HEK293 (cell line): ENCODE data around the gene MEMO1.

Experiments used
- CTCF ChIA-PET: fragments of 350-600 bp; formaldehyde crosslinking; extraction: SDS; loops from one replicate; lab custom pipeline; 2021; ENCODE audit warnings: antibody characterized with exemption; lab: Yijun Ruan, JAX
- POLR2A ChIA-PET: fragments of 300-600 bp; formaldehyde crosslinking; extraction: SDS; loops from one replicate; lab custom pipeline; 2020; ENCODE audit warnings: antibody characterized with exemption, inconsistent platforms; lab: Yijun Ruan, JAX
- H3K27ac ChIP-seq: fragments of 200-500 bp; sonication (Bioruptor generic); 2 replicates; pipeline ENCODE4 v1.5.1; 2014; ENCODE audit warnings: low read depth, low read length, control low read depth, inconsistent platforms; ENCODE audit errors: extremely low read depth
- H3K36me3 ChIP-seq, 2 experiments: fragments of 200-500 bp in 1 of 2; sonication (Bioruptor generic) in 1 of 2; 1 replicate in 1 of 2; 2 replicates in 1 of 2; pipeline ENCODE4 v1.5.1; 2014 to 2017; ENCODE audit warnings: inconsistent platforms in 2 of 2, low read length in 2 of 2; ENCODE audit not compliant: control insufficient read depth in 2 of 2, insufficient read depth in 1 of 2
- H3K4me1 ChIP-seq: fragments of 200-500 bp; sonication (Bioruptor generic); 2 replicates; pipeline ENCODE4 v1.5.1; 2014; ENCODE audit warnings: mild to moderate bottlenecking, low read length, inconsistent platforms; ENCODE audit not compliant: control insufficient read depth, insufficient read depth
- H3K4me3 ChIP-seq: 2 replicates; pipeline ENCODE4 v1.5.1; 2011; ENCODE audit warnings: low read depth, mild to moderate bottlenecking, control low read depth, low read length, moderate library complexity
- H3K9me3 ChIP-seq: fragments of 200-500 bp; sonication (Bioruptor generic); 2 replicates; pipeline ENCODE4 v1.5.1; 2014; ENCODE audit warnings: low read depth, low read length, inconsistent platforms; ENCODE audit not compliant: control insufficient read depth, insufficient read depth
- ATF2 ChIP-seq: fragments of 450-650 bp; formaldehyde crosslinking; IDR thresholded peaks from 2 replicates; pipeline ENCODE4 v1.5.1; 2016; ENCODE audit warnings: missing biosample characterization, missing genetic modification characterization, low read depth
- GLIS1 ChIP-seq: fragments of 450-650 bp; formaldehyde crosslinking; IDR thresholded peaks from 2 replicates; pipeline ENCODE4 v1.5.1; 2016; ENCODE audit warnings: missing biosample characterization, missing genetic modification characterization
- KLF1 ChIP-seq: fragments of 450-650 bp; formaldehyde crosslinking; IDR thresholded peaks from 2 replicates; pipeline ENCODE4 v1.5.1; 2016; ENCODE audit warnings: missing biosample characterization, missing genetic modification characterization
- SP3 ChIP-seq: fragments of 450-650 bp; formaldehyde crosslinking; IDR thresholded peaks from 2 replicates; pipeline ENCODE4 v1.5.1; 2016; ENCODE audit warnings: missing biosample characterization, missing genetic modification characterization
- ZEB2 ChIP-seq: fragments of 450-650 bp; formaldehyde crosslinking; IDR thresholded peaks from 2 replicates; pipeline ENCODE4 v1.5.1; 2016; ENCODE audit warnings: missing biosample characterization, missing genetic modification characterization
- ZFP69B ChIP-seq: fragments of 450-650 bp; formaldehyde crosslinking; IDR thresholded peaks from 2 replicates; pipeline ENCODE4 v1.5.1; 2016; ENCODE audit warnings: missing biosample characterization, missing genetic modification characterization
- ZNF10 ChIP-seq: fragments of 450-650 bp; formaldehyde crosslinking; IDR thresholded peaks from 2 replicates; pipeline ENCODE4 v1.5.1; 2017; ENCODE audit warnings: missing biosample characterization, missing genetic modification characterization
- ZNF19 ChIP-seq: fragments of 450-650 bp; formaldehyde crosslinking; IDR thresholded peaks from 2 replicates; pipeline ENCODE4; 2016; ENCODE audit warnings: missing biosample characterization, missing genetic modification characterization, low read depth
- ZNF426 ChIP-seq: fragments of 450-650 bp; formaldehyde crosslinking; IDR thresholded peaks from 2 replicates; pipeline ENCODE4 v1.5.1; 2017; ENCODE audit warnings: missing biosample characterization, missing genetic modification characterization, mild to moderate bottlenecking, inconsistent platforms, moderate library complexity
- ZNF513 ChIP-seq: fragments of 450-650 bp; IDR thresholded peaks from 2 replicates; pipeline ENCODE4 v1.5.1; 2018; ENCODE audit warnings: missing biosample characterization, missing genetic modification characterization
- ZNF558 ChIP-seq: fragments of 450-650 bp; formaldehyde crosslinking; IDR thresholded peaks from 2 replicates; pipeline ENCODE4 v1.5.1; 2016; ENCODE audit warnings: missing biosample characterization, missing genetic modification characterization
- ZNF692 ChIP-seq: fragments of 450-650 bp; formaldehyde crosslinking; IDR thresholded peaks from 2 replicates; pipeline ENCODE4 v1.5.1; 2016; ENCODE audit warnings: missing biosample characterization, missing genetic modification characterization
- TF ChIP-seq, protein P1 (sequence below): fragments of 450-650 bp; formaldehyde crosslinking; IDR thresholded peaks from 2 replicates; pipeline ENCODE4 v1.5.1; 2016; ENCODE audit warnings: missing biosample characterization, missing genetic modification characterization
- TF ChIP-seq, protein P2 (sequence below): IDR thresholded peaks from 2 replicates; pipeline ENCODE4 v1.6.1; 2011; ENCODE audit warnings: mild to moderate bottlenecking, low read depth, low read length, borderline replicate concordance
- TF ChIP-seq, protein P3 (sequence below): fragments of 450-650 bp; formaldehyde crosslinking; conservative IDR thresholded peaks from 2 replicates; pipeline ENCODE4 v1.5.1; 2016; ENCODE audit warnings: low read depth, missing biosample characterization, missing genetic modification characterization

Gene MEMO1

DNA sequence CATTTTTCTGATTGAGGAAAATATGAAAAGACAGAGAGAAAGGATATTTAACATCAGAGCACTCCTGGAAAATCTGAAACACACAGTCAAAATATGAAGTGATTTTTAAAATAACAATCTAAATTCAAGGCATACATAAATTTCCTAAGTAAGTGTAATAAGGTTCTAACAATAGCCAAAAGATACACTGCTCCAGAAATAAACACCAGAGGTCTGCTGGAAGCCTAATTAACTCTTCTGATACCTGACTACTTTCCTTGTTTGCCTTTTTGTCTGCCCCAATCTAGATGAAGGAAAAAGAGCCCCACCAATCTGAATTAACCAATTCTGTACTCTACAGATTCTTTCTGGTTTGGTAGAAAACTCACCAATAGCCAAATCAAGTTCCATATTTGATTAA lies 87.1 kb downstream of the MEMO1 start:
- H3K27ac ChIP-seq, result no peak overlapping the region
- CTCF ChIA-PET, result no interaction called here
- no peak overlapping the region for H3K4me3 ChIP-seq
- POLR2A ChIA-PET, result no interaction called here
- no peaks in the 10 kb centered on the region for H3K9me3 ChIP-seq
- H3K4me1 ChIP-seq, result peaks cover 5% of the 10 kb centered on the region; the same call in 1 of the 2 replicates
- H3K36me3 ChIP-seq, result peaks cover 4 to 5% of the 10 kb centered on the region in 2 experiments; a peak in 2 of 3 replicates
- TF ChIP-seq, protein P1, sequence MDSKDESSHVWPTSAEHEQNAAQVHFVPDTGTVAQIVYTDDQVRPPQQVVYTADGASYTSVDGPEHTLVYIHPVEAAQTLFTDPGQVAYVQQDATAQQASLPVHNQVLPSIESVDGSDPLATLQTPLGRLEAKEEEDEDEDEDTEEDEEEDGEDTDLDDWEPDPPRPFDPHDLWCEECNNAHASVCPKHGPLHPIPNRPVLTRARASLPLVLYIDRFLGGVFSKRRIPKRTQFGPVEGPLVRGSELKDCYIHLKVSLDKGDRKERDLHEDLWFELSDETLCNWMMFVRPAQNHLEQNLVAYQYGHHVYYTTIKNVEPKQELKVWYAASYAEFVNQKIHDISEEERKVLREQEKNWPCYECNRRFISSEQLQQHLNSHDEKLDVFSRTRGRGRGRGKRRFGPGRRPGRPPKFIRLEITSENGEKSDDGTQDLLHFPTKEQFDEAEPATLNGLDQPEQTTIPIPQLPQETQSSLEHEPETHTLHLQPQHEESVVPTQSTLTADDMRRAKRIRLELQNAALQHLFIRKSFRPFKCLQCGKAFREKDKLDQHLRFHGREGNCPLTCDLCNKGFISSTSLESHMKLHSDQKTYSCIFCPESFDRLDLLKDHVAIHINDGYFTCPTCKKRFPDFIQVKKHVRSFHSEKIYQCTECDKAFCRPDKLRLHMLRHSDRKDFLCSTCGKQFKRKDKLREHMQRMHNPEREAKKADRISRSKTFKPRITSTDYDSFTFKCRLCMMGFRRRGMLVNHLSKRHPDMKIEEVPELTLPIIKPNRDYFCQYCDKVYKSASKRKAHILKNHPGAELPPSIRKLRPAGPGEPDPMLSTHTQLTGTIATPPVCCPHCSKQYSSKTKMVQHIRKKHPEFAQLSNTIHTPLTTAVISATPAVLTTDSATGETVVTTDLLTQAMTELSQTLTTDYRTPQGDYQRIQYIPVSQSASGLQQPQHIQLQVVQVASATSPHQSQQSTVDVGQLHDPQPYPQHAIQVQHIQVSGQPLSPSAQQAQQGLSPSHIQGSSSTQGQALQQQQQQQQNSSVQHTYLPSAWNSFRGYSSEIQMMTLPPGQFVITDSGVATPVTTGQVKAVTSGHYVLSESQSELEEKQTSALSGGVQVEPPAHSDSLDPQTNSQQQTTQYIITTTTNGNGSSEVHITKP (tag by site-specific recombination), result no peak
- TF ChIP-seq GLIS1 (no peak), ZNF426 (tag by site-specific recombination) (no peak), KLF1 (tag by site-specific recombination) (no peak)

DNA sequence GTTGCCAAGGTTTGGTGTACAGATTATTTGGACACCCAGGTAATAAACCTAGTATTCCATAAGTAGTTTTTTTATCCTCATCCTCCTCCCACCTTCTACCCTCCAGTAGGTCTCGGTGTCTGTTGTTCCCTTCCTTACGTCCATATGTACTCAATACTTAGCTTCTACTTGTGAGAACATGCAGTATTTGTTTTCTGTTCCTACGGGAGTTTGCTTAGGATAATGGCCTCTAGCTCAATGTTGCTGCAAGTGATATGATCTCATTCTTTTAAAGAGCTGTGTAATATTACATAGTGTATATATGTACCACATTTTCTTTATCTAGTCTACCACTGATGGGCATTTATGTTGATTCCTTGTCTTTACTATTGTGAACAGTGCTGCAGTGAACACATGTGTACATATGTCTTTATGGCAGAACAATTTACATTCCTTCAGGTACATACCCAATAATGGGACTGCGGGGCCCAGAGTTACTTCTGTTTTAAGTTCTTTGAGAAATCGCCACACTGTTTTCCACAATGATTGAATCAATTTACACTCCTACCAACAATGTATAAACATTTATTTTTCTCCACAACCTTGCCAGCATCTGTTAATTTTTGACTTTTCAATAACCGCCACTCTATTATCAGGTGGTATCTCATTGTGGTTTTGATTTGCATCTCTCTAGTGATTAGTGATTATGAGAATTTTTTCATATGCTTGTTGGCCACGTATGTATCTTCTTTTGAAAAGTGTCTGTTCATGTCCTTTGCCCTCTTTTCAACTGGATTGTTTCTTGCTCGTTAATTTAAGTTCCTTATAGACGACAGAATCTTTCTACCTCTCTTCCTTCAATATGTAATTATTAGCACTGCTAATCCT lies 88.0 kb downstream of the MEMO1 start:
- Histone ChIP-seq H3K4me3 (no peak overlapping the region), H3K27ac (no peak overlapping the region), H3K9me3 (no peaks in the 10 kb centered on the region), H3K4me1 (peaks cover 5% of the 10 kb centered on the region; the same call in 1 of the 2 replicates), H3K36me3 (peaks cover 4 to 5% of the 10 kb centered on the region in 2 experiments; a peak in 2 of 3 replicates)
- POLR2A ChIA-PET, result no interaction called here
- CTCF ChIA-PET, result no interaction called here
- TF ChIP-seq ZNF19 (tag by site-specific recombination) (no peak), ZEB2 (tag by site-specific recombination) (peak; percentile 24; the same call in 1 of the 2 replicates), ZNF692 (peak; percentile 67; the same call in 1 of the 2 replicates), ZFP69B (peak; percentile 57; the same call in 1 of the 2 replicates), ATF2 (tag by site-specific recombination) (0 out of 2 replicates have a peak, but pooled peaks have one; percentile 33), ZNF513 (tag by site-specific recombination) (no peak), ZNF558 (no peak), ZNF10 (tag by site-specific recombination) (no peak), SP3 (tag by site-specific recombination) (no peak)
- TF ChIP-seq, protein P2, sequence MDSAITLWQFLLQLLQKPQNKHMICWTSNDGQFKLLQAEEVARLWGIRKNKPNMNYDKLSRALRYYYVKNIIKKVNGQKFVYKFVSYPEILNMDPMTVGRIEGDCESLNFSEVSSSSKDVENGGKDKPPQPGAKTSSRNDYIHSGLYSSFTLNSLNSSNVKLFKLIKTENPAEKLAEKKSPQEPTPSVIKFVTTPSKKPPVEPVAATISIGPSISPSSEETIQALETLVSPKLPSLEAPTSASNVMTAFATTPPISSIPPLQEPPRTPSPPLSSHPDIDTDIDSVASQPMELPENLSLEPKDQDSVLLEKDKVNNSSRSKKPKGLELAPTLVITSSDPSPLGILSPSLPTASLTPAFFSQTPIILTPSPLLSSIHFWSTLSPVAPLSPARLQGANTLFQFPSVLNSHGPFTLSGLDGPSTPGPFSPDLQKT, result no peak
- TF ChIP-seq, protein P3, sequence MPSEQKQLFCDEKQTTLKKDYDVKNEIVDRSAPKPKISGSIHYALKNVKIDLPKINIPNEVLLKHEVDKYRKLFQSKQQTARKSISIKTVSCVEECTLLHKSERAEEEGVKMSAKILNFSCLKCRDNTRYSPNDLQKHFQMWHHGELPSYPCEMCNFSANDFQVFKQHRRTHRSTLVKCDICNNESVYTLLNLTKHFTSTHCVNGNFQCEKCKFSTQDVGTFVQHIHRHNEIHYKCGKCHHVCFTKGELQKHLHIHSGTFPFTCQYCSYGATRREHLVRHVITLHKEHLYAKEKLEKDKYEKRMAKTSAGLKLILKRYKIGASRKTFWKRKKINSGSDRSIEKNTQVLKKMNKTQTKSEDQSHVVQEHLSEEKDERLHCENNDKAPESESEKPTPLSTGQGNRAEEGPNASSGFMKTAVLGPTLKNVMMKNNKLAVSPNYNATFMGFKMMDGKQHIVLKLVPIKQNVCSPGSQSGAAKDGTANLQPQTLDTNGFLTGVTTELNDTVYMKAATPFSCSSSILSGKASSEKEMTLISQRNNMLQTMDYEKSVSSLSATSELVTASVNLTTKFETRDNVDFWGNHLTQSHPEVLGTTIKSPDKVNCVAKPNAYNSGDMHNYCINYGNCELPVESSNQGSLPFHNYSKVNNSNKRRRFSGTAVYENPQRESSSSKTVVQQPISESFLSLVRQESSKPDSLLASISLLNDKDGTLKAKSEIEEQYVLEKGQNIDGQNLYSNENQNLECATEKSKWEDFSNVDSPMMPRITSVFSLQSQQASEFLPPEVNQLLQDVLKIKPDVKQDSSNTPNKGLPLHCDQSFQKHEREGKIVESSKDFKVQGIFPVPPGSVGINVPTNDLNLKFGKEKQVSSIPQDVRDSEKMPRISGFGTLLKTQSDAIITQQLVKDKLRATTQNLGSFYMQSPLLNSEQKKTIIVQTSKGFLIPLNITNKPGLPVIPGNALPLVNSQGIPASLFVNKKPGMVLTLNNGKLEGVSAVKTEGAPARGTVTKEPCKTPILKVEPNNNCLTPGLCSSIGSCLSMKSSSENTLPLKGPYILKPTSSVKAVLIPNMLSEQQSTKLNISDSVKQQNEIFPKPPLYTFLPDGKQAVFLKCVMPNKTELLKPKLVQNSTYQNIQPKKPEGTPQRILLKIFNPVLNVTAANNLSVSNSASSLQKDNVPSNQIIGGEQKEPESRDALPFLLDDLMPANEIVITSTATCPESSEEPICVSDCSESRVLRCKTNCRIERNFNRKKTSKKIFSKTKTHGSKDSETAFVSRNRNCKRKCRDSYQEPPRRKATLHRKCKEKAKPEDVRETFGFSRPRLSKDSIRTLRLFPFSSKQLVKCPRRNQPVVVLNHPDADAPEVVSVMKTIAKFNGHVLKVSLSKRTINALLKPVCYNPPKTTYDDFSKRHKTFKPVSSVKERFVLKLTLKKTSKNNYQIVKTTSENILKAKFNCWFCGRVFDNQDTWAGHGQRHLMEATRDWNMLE, result no peak
